HG02759 (cell line): ENCODE results near the gene KDM5B.
"Not testable (repeated sequence)": the region's sequence is repeated elsewhere in the genome, so short reads cannot be mapped to it uniquely, and the experiment has no call there.

Source experiments
- ATAC-seq: cut with Tn5 transposase; IDR thresholded peaks from one replicate; pipeline ENCODE4 v1.9.1; 2021; ENCODE audit warnings: mild to moderate bottlenecking, moderate library complexity; ENCODE audit not compliant: unreplicated experiment

Gene KDM5B

GRCh38 chr1:202714202-202714601 is 94.0 kb downstream of the KDM5B start:
- ATAC-seq: not testable (repeated sequence)

- no peak for ATAC-seq
These were observed 95.1 kb downstream of the KDM5B start for GRCh38 chr1:202713110-202713509.

GRCh38 chr1:202711949-202712635 is 96.1 kb downstream of the KDM5B start:
- no peak for ATAC-seq

- ATAC-seq: no peak
These were observed 97.9 kb downstream of the KDM5B start, which contains the start of gene SYT2 for GRCh38 chr1:202710070-202711045. TSS of gene SYT2 (minus strand) at chr1:202710454. CDS start at chr1:202605772, 104,682 bp downstream.

- ATAC-seq: no peak
These were observed 98.8 kb downstream of the KDM5B start for GRCh38 chr1:202709276-202710041.

GRCh38 chr1:202708456-202709275 is 99.6 kb downstream of the KDM5B start:
- no peak for ATAC-seq

- no peak for ATAC-seq
These were observed 101.4 kb downstream of the KDM5B start for GRCh38 chr1:202706851-202707250.

GRCh38 chr1:202704601-202705000 is 103.6 kb downstream of the KDM5B start:
- no peak for ATAC-seq

GRCh38 chr1:202703191-202703590 is 105.0 kb downstream of the KDM5B start:
- no peak for ATAC-seq

GRCh38 chr1:202702088-202702487 is 106.1 kb downstream of the KDM5B start:
- ATAC-seq: no peak

- ATAC-seq: no peak
These were observed 107.0 kb downstream of the KDM5B start for GRCh38 chr1:202701200-202701599.

GRCh38 chr1:202700061-202700460 is 108.2 kb downstream of the KDM5B start:
- no peak for ATAC-seq

- no peak for ATAC-seq
These were observed 109.9 kb downstream of the KDM5B start for GRCh38 chr1:202698276-202698675.

- ATAC-seq: no peak
These were observed 111.2 kb downstream of the KDM5B start for GRCh38 chr1:202697038-202697437.

GRCh38 chr1:202694314-202694713 is 113.9 kb downstream of the KDM5B start:
- no peak for ATAC-seq

GRCh38 chr1:202692959-202693555 is 115.2 kb downstream of the KDM5B start:
- no peak for ATAC-seq

GRCh38 chr1:202691816-202692215 is 116.4 kb downstream of the KDM5B start:
- ATAC-seq: no peak

GRCh38 chr1:202689493-202690342 is 118.5 kb downstream of the KDM5B start:
- no peak for ATAC-seq

GRCh38 chr1:202689082-202689481 is 119.1 kb downstream of the KDM5B start:
- ATAC-seq: no peak
